HepG2 (cell line): ENCODE results near the gene ZNF513. TPM values are rescaled to one million over a fixed set of nuclear protein-coding genes. Genes with fewer than 3 reads are reported as not detected.

ENCODE experiments used
- CBFB ChIP-seq: sonication (generic); formaldehyde crosslinking; IDR thresholded peaks from 2 replicates; pipeline ENCODE4 v1.4.0; 2020; ENCODE audit warnings: missing genetic modification reagents
- FOXJ3 ChIP-seq: sonication (generic); formaldehyde crosslinking; IDR thresholded peaks from 2 replicates; pipeline ENCODE4 v1.4.0; 2020; ENCODE audit warnings: missing genetic modification reagents, mild to moderate bottlenecking, borderline replicate concordance
- GABPB1 ChIP-seq: IDR thresholded peaks from 2 replicates; pipeline ENCODE4 v1.6.1; 2016; ENCODE audit warnings: mild to moderate bottlenecking, missing genetic modification reagents, moderate library complexity, missing compliant biosample characterization
- GLI4 ChIP-seq: sonication (generic); formaldehyde crosslinking; IDR thresholded peaks from 2 replicates; pipeline ENCODE4 v1.5.1; 2020; ENCODE audit warnings: missing genetic modification reagents, mild to moderate bottlenecking, moderate library complexity, borderline replicate concordance
- GTF3A ChIP-seq: sonication (generic); formaldehyde crosslinking; conservative IDR thresholded peaks from 2 replicates; pipeline ENCODE4 v1.4.0; 2020; ENCODE audit warnings: mild to moderate bottlenecking, missing genetic modification reagents
- JUNB ChIP-seq: sonication (generic); formaldehyde crosslinking; IDR thresholded peaks from 2 replicates; pipeline ENCODE4 v1.8.0; 2022; ENCODE audit warnings: missing genetic modification reagents, mild to moderate bottlenecking, borderline replicate concordance
- SIN3A ChIP-seq: IDR thresholded peaks from 2 replicates; pipeline ENCODE4 v1.6.1; 2011; ENCODE audit warnings: low read depth, mild to moderate bottlenecking, control low read depth, low read length, borderline replicate concordance
- TBL1XR1 ChIP-seq: fragments of 150-350 bp; IDR thresholded peaks from 2 replicates; pipeline ENCODE4 v1.6.1; 2014; ENCODE audit warnings: borderline replicate concordance, low read length; ENCODE audit not compliant: partially characterized antibody
- TBX3 ChIP-seq: fragments of 450-650 bp; IDR thresholded peaks from 2 replicates; pipeline ENCODE4 v1.6.1; 2017; ENCODE audit warnings: antibody characterized with exemption, mild to moderate bottlenecking, inconsistent platforms, borderline replicate concordance
- TCF7L2 ChIP-seq: IDR thresholded peaks from 2 replicates; pipeline ENCODE4 v1.6.1; 2011; ENCODE audit warnings: mild to moderate bottlenecking, low read depth, low read length, moderate library complexity
- ZMYM4 ChIP-seq: sonication (generic); formaldehyde crosslinking; IDR thresholded peaks from 2 replicates; pipeline ENCODE4 v1.8.1; 2023; ENCODE audit warnings: mild to moderate bottlenecking, missing genetic modification reagents
- ZNF121 ChIP-seq: sonication (generic); formaldehyde crosslinking; IDR thresholded peaks from 2 replicates; pipeline ENCODE4 v1.5.0; 2020; ENCODE audit warnings: mild to moderate bottlenecking, missing genetic modification reagents
- ZNF296 ChIP-seq: sonication (generic); formaldehyde crosslinking; conservative IDR thresholded peaks from 2 replicates; pipeline ENCODE4 v1.5.0; 2020; ENCODE audit warnings: mild to moderate bottlenecking, missing genetic modification reagents
- ZNF549 ChIP-seq: sonication (generic); formaldehyde crosslinking; IDR thresholded peaks from 2 replicates; pipeline ENCODE4 v1.5.0; 2020; ENCODE audit warnings: missing genetic modification reagents
- ZNF563 ChIP-seq: sonication (generic); formaldehyde crosslinking; IDR thresholded peaks from 2 replicates; pipeline ENCODE4 v1.8.0; 2022; ENCODE audit warnings: mild to moderate bottlenecking, moderate library complexity, missing genetic modification reagents
- ZNF841 ChIP-seq: sonication (generic); formaldehyde crosslinking; IDR thresholded peaks from 2 replicates; pipeline ENCODE4 v1.8.1; 2023; ENCODE audit warnings: missing genetic modification reagents, borderline replicate concordance
- polyA plus RNA-seq, 8 experiments: library from polyadenylated mRNA; depleted of rRNA in 3 of 8; stranded (reverse) in 7 of 8; unstranded in 1 of 8; fragments of >200 nt; fragmentation: Illumina TruSeq in 4 of 8; extraction: Trizol in 4 of 8; gene quantifications; 2 replicates each; pipeline versions ENCODE4 v1.2.1 to v1.2.3, GENCODE V29; 2011 to 2016; ENCODE audit warnings: low read depth in 4 of 8, missing spikeins in 1 of 8, mixed read lengths in 1 of 8; ENCODE audit not compliant: insufficient read depth in 1 of 8
- total RNA-seq, 5 experiments: library from RNA; depleted of rRNA; stranded (reverse); fragments of >200 nt; fragmentation: Illumina TruSeq; extraction: Trizol; gene quantifications; 2 replicates each; pipeline ENCODE4 v1.2.3, GENCODE V29; 2016; ENCODE audit warnings: low read depth in 1 of 5
- TF ChIP-seq, protein P1 (sequence below): sonication (generic); formaldehyde crosslinking; IDR thresholded peaks from 2 replicates; pipeline ENCODE4 v1.4.0; 2020; ENCODE audit warnings: mild to moderate bottlenecking, missing genetic modification reagents
- TF ChIP-seq, protein P2 (sequence below): sonication (generic); formaldehyde crosslinking; IDR thresholded peaks from 2 replicates; pipeline ENCODE4 v1.5.0; 2020; ENCODE audit warnings: missing genetic modification reagents, mild to moderate bottlenecking, borderline replicate concordance
- TF ChIP-seq, protein P3 (sequence below): sonication (generic); formaldehyde crosslinking; IDR thresholded peaks from 2 replicates; pipeline ENCODE4 v1.9.0; 2021; ENCODE audit warnings: missing genetic modification reagents, borderline replicate concordance
- TF ChIP-seq, protein P4 (sequence below): sonication (generic); formaldehyde crosslinking; IDR thresholded peaks from 2 replicates; pipeline ENCODE4 v1.9.0; 2021; ENCODE audit warnings: missing genetic modification reagents, borderline replicate concordance
- TF ChIP-seq, protein P5 (sequence below): sonication (generic); formaldehyde crosslinking; IDR thresholded peaks from 2 replicates; pipeline ENCODE4 v1.9.0; 2021; ENCODE audit warnings: missing genetic modification reagents, borderline replicate concordance

ZNF513 gene
- total and polyA plus RNA-seq, 2 of the 13 experiments (the other 11 are each of a cell fraction or from before 2014, with no cell fraction given): 4.9 to 6.3 TPM

DNA sequence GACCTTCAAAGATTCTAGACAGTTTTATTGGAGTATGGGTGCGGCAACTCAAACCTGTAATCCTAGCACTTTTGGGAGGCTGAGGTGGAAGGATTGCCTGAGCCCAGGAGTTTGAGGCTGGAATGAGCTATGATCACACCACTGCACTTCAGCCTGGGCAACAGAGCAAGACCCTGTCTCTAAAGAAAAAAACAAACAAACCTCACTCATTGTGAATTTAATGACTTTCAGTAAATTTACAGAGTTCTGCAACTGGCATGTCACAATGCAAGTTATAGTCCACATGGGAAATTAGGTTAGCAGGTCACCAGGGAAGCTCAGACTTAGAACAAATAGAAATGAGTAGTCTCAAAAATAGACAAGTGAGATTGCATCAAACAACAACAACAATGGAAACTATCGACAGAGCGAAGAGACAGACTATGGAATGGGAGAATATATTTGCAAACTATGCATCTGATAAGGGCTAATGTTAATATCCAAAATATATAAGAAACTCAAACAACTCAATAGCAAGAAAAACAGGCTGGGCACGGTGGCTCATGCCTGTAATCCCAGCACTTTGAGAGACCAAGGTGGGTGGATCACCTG lies 41.2 kb upstream of the ZNF513 start (continued):
- TF ChIP-seq TBL1XR1: peak; percentile 26
- no peak for TF ChIP-seq GABPB1 (CRISPR knock-in tag)
- TF ChIP-seq ZMYM4 (CRISPR knock-in tag): no peak
- TF ChIP-seq ZNF563 (CRISPR knock-in tag): no peak
- no peak for TF ChIP-seq FOXJ3 (CRISPR knock-in tag)
- TF ChIP-seq, protein P1, sequence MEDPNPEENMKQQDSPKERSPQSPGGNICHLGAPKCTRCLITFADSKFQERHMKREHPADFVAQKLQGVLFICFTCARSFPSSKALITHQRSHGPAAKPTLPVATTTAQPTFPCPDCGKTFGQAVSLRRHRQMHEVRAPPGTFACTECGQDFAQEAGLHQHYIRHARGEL (CRISPR knock-in tag): no peak
- TF ChIP-seq ZNF121: peak; percentile 99
- no peak for TF ChIP-seq CBFB (CRISPR knock-in tag)
- no peak for TF ChIP-seq GTF3A (CRISPR knock-in tag)
- TF ChIP-seq TCF7L2: no peak
- no peak for TF ChIP-seq ZNF841 (CRISPR knock-in tag)
- TF ChIP-seq, protein P2, sequence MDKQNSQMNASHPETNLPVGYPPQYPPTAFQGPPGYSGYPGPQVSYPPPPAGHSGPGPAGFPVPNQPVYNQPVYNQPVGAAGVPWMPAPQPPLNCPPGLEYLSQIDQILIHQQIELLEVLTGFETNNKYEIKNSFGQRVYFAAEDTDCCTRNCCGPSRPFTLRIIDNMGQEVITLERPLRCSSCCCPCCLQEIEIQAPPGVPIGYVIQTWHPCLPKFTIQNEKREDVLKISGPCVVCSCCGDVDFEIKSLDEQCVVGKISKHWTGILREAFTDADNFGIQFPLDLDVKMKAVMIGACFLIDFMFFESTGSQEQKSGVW (CRISPR knock-in tag): no peak
- no peak for TF ChIP-seq JUNB (CRISPR knock-in tag)
- TF ChIP-seq ZNF549 (CRISPR knock-in tag): no peak
- TF ChIP-seq GLI4 (CRISPR knock-in tag): no peak
- no peak for TF ChIP-seq ZNF296 (CRISPR knock-in tag)
- peak; percentile 26; the same call in 1 of the 2 replicates for TF ChIP-seq TBX3
- TF ChIP-seq, protein P3, sequence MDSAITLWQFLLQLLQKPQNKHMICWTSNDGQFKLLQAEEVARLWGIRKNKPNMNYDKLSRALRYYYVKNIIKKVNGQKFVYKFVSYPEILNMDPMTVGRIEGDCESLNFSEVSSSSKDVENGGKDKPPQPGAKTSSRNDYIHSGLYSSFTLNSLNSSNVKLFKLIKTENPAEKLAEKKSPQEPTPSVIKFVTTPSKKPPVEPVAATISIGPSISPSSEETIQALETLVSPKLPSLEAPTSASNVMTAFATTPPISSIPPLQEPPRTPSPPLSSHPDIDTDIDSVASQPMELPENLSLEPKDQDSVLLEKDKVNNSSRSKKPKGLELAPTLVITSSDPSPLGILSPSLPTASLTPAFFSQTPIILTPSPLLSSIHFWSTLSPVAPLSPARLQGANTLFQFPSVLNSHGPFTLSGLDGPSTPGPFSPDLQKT (CRISPR knock-in tag): no peak
- TF ChIP-seq, protein P4, sequence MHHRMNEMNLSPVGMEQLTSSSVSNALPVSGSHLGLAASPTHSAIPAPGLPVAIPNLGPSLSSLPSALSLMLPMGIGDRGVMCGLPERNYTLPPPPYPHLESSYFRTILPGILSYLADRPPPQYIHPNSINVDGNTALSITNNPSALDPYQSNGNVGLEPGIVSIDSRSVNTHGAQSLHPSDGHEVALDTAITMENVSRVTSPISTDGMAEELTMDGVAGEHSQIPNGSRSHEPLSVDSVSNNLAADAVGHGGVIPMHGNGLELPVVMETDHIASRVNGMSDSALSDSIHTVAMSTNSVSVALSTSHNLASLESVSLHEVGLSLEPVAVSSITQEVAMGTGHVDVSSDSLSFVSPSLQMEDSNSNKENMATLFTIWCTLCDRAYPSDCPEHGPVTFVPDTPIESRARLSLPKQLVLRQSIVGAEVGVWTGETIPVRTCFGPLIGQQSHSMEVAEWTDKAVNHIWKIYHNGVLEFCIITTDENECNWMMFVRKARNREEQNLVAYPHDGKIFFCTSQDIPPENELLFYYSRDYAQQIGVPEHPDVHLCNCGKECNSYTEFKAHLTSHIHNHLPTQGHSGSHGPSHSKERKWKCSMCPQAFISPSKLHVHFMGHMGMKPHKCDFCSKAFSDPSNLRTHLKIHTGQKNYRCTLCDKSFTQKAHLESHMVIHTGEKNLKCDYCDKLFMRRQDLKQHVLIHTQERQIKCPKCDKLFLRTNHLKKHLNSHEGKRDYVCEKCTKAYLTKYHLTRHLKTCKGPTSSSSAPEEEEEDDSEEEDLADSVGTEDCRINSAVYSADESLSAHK (CRISPR knock-in tag): no peak
- no peak for TF ChIP-seq SIN3A
- TF ChIP-seq, protein P5, sequence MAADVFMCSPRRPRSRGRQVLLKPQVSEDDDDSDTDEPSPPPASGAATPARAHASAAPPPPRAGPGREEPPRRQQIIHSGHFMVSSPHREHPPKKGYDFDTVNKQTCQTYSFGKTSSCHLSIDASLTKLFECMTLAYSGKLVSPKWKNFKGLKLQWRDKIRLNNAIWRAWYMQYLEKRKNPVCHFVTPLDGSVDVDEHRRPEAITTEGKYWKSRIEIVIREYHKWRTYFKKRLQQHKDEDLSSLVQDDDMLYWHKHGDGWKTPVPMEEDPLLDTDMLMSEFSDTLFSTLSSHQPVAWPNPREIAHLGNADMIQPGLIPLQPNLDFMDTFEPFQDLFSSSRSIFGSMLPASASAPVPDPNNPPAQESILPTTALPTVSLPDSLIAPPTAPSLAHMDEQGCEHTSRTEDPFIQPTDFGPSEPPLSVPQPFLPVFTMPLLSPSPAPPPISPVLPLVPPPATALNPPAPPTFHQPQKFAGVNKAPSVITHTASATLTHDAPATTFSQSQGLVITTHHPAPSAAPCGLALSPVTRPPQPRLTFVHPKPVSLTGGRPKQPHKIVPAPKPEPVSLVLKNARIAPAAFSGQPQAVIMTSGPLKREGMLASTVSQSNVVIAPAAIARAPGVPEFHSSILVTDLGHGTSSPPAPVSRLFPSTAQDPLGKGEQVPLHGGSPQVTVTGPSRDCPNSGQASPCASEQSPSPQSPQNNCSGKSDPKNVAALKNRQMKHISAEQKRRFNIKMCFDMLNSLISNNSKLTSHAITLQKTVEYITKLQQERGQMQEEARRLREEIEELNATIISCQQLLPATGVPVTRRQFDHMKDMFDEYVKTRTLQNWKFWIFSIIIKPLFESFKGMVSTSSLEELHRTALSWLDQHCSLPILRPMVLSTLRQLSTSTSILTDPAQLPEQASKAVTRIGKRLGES (CRISPR knock-in tag): no peak
